Chondrocyte (in vitro differentiated cells): ENCODE results near the gene CFAP58. TPM values are rescaled to one million over a fixed set of nuclear protein-coding genes. Genes with fewer than 3 reads are reported as not detected.

Source experiments
- DNase-seq: peaks from one replicate; pipeline ENCODE4 v3.0.0; 2021; ENCODE audit warnings: mixed read lengths, low spot score
- H3K27ac Mint-ChIP-seq: one replicate; pipeline ENCODE4 v1.8.0; 2021; ENCODE audit warnings: mild to moderate bottlenecking, moderate library complexity, mixed read lengths; ENCODE audit not compliant: unreplicated experiment
- H3K27me3 Mint-ChIP-seq: 2 replicates; pipeline ENCODE4 v1.8.0; 2021; ENCODE audit warnings: low read depth, mixed read lengths
- H3K36me3 Mint-ChIP-seq: 2 replicates; pipeline ENCODE4 v1.8.0; 2021; ENCODE audit warnings: low read depth, mixed read lengths
- H3K4me1 Mint-ChIP-seq: 2 replicates; pipeline ENCODE4 v1.8.0; 2021; ENCODE audit warnings: low read depth, mild to moderate bottlenecking, mixed read lengths
- H3K4me3 Mint-ChIP-seq: one replicate; pipeline ENCODE4 v1.8.0; 2021; ENCODE audit warnings: mild to moderate bottlenecking, moderate library complexity, mixed read lengths; ENCODE audit not compliant: unreplicated experiment
- H3K9me3 Mint-ChIP-seq: 2 replicates; pipeline ENCODE4 v1.8.0; 2021; ENCODE audit warnings: low read depth, mixed read lengths
- CTCF ChIP-seq: fragments of 200-600 bp; sonication (generic); IDR thresholded peaks from 2 replicates; pipeline ENCODE4 v1.5.0; 2021; ENCODE audit warnings: antibody characterized with exemption, mild to moderate bottlenecking, moderate library complexity
- total RNA-seq: library from RNA; stranded (reverse); gene quantifications from 3 replicates; pipeline ENCODE4 v1.2.1, GENCODE V29; 2021

The CFAP58 gene
- total RNA-seq, 1 donor from 2014 or later = 0.15 TPM

GRCh38 chr10:104485632-104486031 lies 132.0 kb downstream of the CFAP58 start:
- H3K36me3 Mint-ChIP-seq = no peaks in the 10 kb centered on the region
- no peak for TF ChIP-seq CTCF

GRCh38 chr10:104486803-104487202 lies 133.2 kb downstream of the CFAP58 start:
- TF ChIP-seq CTCF = no peak
- DNase-seq = no peak
- H3K27ac Mint-ChIP-seq = no peak overlapping the region

More at GRCh38 chr10:104485632-104486031, 132.0 kb downstream of the CFAP58 start:
- H3K27ac Mint-ChIP-seq = no peak overlapping the region
- no peaks in the 10 kb centered on the region for H3K4me1 Mint-ChIP-seq
- no peak overlapping the region for H3K4me3 Mint-ChIP-seq
- H3K9me3 Mint-ChIP-seq = no peaks in the 10 kb centered on the region
- peaks cover 27% of the 10 kb centered on the region for H3K27me3 Mint-ChIP-seq
- DNase-seq = no peak

GRCh38 chr10:104487794-104488438 lies 134.3 kb downstream of the CFAP58 start:
- no peaks in the 10 kb centered on the region for H3K4me1 Mint-ChIP-seq
- TF ChIP-seq CTCF = no peak

More at GRCh38 chr10:104486803-104487202, 133.2 kb downstream of the CFAP58 start:
- Mint-ChIP-seq H3K36me3 (no peaks in the 10 kb centered on the region), H3K9me3 (no peaks in the 10 kb centered on the region), H3K4me1 (no peaks in the 10 kb centered on the region), H3K4me3 (no peak overlapping the region), H3K27me3 (peaks cover 27% of the 10 kb centered on the region)

GRCh38 chr10:104488439-104488832 lies 134.8 kb downstream of the CFAP58 start:
- Mint-ChIP-seq H3K9me3 (no peaks in the 10 kb centered on the region), H3K27me3 (peaks cover 17% of the 10 kb centered on the region), H3K27ac (no peak overlapping the region), H3K4me1 (no peaks in the 10 kb centered on the region), H3K36me3 (no peaks in the 10 kb centered on the region), H3K4me3 (no peak overlapping the region)
- no peak for TF ChIP-seq CTCF
- no peak for DNase-seq

More at GRCh38 chr10:104487794-104488438, 134.3 kb downstream of the CFAP58 start:
- H3K27me3 Mint-ChIP-seq = peaks cover 22% of the 10 kb centered on the region
- no peak overlapping the region for H3K4me3 Mint-ChIP-seq
- no peaks in the 10 kb centered on the region for H3K36me3 Mint-ChIP-seq
- no peak overlapping the region for H3K27ac Mint-ChIP-seq
- DNase-seq = no peak
- H3K9me3 Mint-ChIP-seq = no peaks in the 10 kb centered on the region

GRCh38 chr10:104492329-104492940 lies 138.8 kb downstream of the CFAP58 start:
- peaks cover 4% of the 10 kb centered on the region for H3K9me3 Mint-ChIP-seq
- no peaks in the 10 kb centered on the region for H3K4me1 Mint-ChIP-seq
- peaks cover 6% of the 10 kb centered on the region for H3K27me3 Mint-ChIP-seq
- no peaks in the 10 kb centered on the region for H3K36me3 Mint-ChIP-seq
- TF ChIP-seq CTCF = no peak
- DNase-seq = no peak
- no peak overlapping the region for H3K27ac Mint-ChIP-seq
- H3K4me3 Mint-ChIP-seq = no peak overlapping the region
